Measurements from ENCODE around the gene USP54. TPM values are rescaled to one million over a fixed set of nuclear protein-coding genes. Genes with fewer than 3 reads are reported as not detected.

The USP54 gene
- total and polyA plus RNA-seq, 2 donors (not counting 1 experiment from before 2014, with no cell fraction given): 2.3 to 12.9 TPM

- CTCF ChIA-PET: interaction anchor here (1.1 kb wide), 1 partner anchor 16 kb away, joined by 3 read pairs; no protein-coding TSS in a partner anchor
- no peak overlapping the region for H3K9ac ChIP-seq (ENCODE audit: low read length)
- WGBS (ENCODE audit: insufficient coverage): no CpG with 5 or more reads among the region's 3 CpGs
- Mint-ChIP-seq H3K4me1 (peaks cover 16% of the 10 kb centered on the region), H3K4me3 (peak overlapping the region; percentile 35), H3K9me3 (ENCODE audit: insufficient read depth) (no peaks in the 10 kb centered on the region), H3K27me3 (no peaks in the 10 kb centered on the region), H3K27ac (no peak overlapping the region)
- no peak overlapping the region for H3K27ac ChIP-seq (ENCODE audit: low read length in 2 of 2)
- no peaks in the 10 kb centered on the region for H3K9me3 ChIP-seq (ENCODE audit: control extremely low read depth in 1 of 3, control insufficient read depth in 2 of 3, insufficient read depth in 1 of 3, low read length in 2 of 3)
- H3K36me3 ChIP-seq (replicated peaks in 1 of 2; ENCODE audit: control extremely low read depth in 1 of 2, control insufficient read depth in 1 of 2, extremely low read depth in 1 of 2, insufficient read depth in 2 of 2, low read length in 1 of 2): no peaks in the 10 kb centered on the region
- no peaks in the 10 kb centered on the region for H3K27me3 ChIP-seq (replicated peaks in 1 of 4; ENCODE audit: control extremely low read depth in 1 of 4, control insufficient read depth in 3 of 4, insufficient read depth in 4 of 4, low read length in 3 of 4)
- DNase-seq: peak; percentile 45
- ATAC-seq (ENCODE audit: low read depth): peak; percentile 68
- no peaks in the 10 kb centered on the region for H3K79me2 ChIP-seq (ENCODE audit: control insufficient read depth, insufficient read depth, low read length)
- H2AFZ ChIP-seq (ENCODE audit: insufficient read depth, low read depth, low read length, poor library complexity, severe bottlenecking): peak overlapping the region; percentile 60
- no peak overlapping the region for H3K4me3 ChIP-seq (ENCODE audit: control extremely low read depth in 1 of 5, extremely low read depth in 1 of 5, insufficient read depth in 1 of 5, low read depth in 2 of 5, low read length in 4 of 5)
- POLR2A ChIA-PET: interaction anchor here (0.5 kb wide), 1 partner anchor 423 kb away, joined by 3 read pairs; no protein-coding TSS in a partner anchor
- no peaks in the 10 kb centered on the region for H4K20me1 ChIP-seq (ENCODE audit: control insufficient read depth, insufficient read depth, low read length, poor library complexity, severe bottlenecking)
- H3K4me2 ChIP-seq (replicated peaks; ENCODE audit: low read depth, low read length, poor library complexity, severe bottlenecking): peak overlapping the region; percentile 34
- TF ChIP-seq EZH2 (IDR thresholded peaks at IDR 0.05; ENCODE audit: borderline replicate concordance, insufficient read depth, low read depth, low read length, poor library complexity, severe bottlenecking) (no peak), CTCF (IDR thresholded peaks at IDR 0.05) (no peak)
- intact Hi-C loops (cut with micrococcal nuclease): no loop called here
- peaks cover 12 to 14% of the 10 kb centered on the region in 2 donors for H3K4me1 ChIP-seq (ENCODE audit: control insufficient read depth in 2 of 2, insufficient read depth in 2 of 2, low read length in 2 of 2)
Measured at GRCh38 chr10:73591935-73592699, 975 bp upstream of the USP54 start.

GRCh38 chr10:73589563-73590126 lies 1.5 kb downstream of the USP54 start:
- Mint-ChIP-seq H3K27ac (no peak overlapping the region), H3K9me3 (ENCODE audit: insufficient read depth) (no peaks in the 10 kb centered on the region), H3K4me1 (peaks cover 16% of the 10 kb centered on the region), H3K4me3 (no peak overlapping the region), H3K27me3 (no peaks in the 10 kb centered on the region)
- no peaks in the 10 kb centered on the region for H3K79me2 ChIP-seq (ENCODE audit: control insufficient read depth, insufficient read depth, low read length)
- H3K27me3 ChIP-seq (replicated peaks in 1 of 4; ENCODE audit: control extremely low read depth in 1 of 4, control insufficient read depth in 3 of 4, insufficient read depth in 4 of 4, low read length in 3 of 4): no peaks in the 10 kb centered on the region
- no CpG with 5 or more reads among the region's 3 CpGs for WGBS (ENCODE audit: insufficient coverage)
- no peak for TF ChIP-seq CTCF (IDR thresholded peaks at IDR 0.05)
- no peak for TF ChIP-seq EZH2 (IDR thresholded peaks at IDR 0.05; ENCODE audit: borderline replicate concordance, insufficient read depth, low read depth, low read length, poor library complexity, severe bottlenecking)
- H4K20me1 ChIP-seq (ENCODE audit: control insufficient read depth, insufficient read depth, low read length, poor library complexity, severe bottlenecking): no peaks in the 10 kb centered on the region
- no peak overlapping the region for H3K9ac ChIP-seq (ENCODE audit: low read length)
- H3K36me3 ChIP-seq (replicated peaks in 1 of 2; ENCODE audit: control extremely low read depth in 1 of 2, control insufficient read depth in 1 of 2, extremely low read depth in 1 of 2, insufficient read depth in 2 of 2, low read length in 1 of 2): no peaks in the 10 kb centered on the region
- H3K4me3 ChIP-seq (ENCODE audit: control extremely low read depth in 1 of 5, extremely low read depth in 1 of 5, insufficient read depth in 1 of 5, low read depth in 2 of 5, low read length in 4 of 5): no peak overlapping the region
- ATAC-seq (ENCODE audit: low read depth) (no peak), DNase-seq (no peak)
- CTCF ChIA-PET: no interaction called here
- no peak overlapping the region for H2AFZ ChIP-seq (ENCODE audit: insufficient read depth, low read depth, low read length, poor library complexity, severe bottlenecking)
- H3K4me1 ChIP-seq (ENCODE audit: control insufficient read depth in 2 of 2, insufficient read depth in 2 of 2, low read length in 2 of 2): peaks cover 12 to 14% of the 10 kb centered on the region in 2 donors
- POLR2A ChIA-PET: no interaction called here
- H3K27ac ChIP-seq (ENCODE audit: low read length in 2 of 2): no peak overlapping the region
- peaks cover 0 to 2% (median 0%) of the 10 kb centered on the region in 3 donors for H3K9me3 ChIP-seq (ENCODE audit: control extremely low read depth in 1 of 3, control insufficient read depth in 2 of 3, insufficient read depth in 1 of 3, low read length in 2 of 3)
- intact Hi-C loops (cut with micrococcal nuclease): no loop called here
- no peak overlapping the region for H3K4me2 ChIP-seq (replicated peaks; ENCODE audit: low read depth, low read length, poor library complexity, severe bottlenecking)

All from B cell (primary cell).